Suprapubic skin (tissue), 4 donors: ENCODE data around the gene SEL1L3. TPM values are rescaled to one million over a fixed set of nuclear protein-coding genes. Genes with fewer than 3 reads are reported as not detected.
"Not testable (repeated sequence)": the region's sequence is repeated elsewhere in the genome, so short reads cannot be mapped to it uniquely, and the experiment has no call there.

ENCODE experiments used
- DNase-seq, 2 donors: peaks; one replicate each; pipeline ENCODE4 v3.0.0-alpha.2; 2019; ENCODE audit warnings: low spot score in 2 of 2
- H3K27ac ChIP-seq: fragments of 200-600 bp; sonication (generic); one replicate; pipeline ENCODE4 v1.5.1; 2019
- H3K27me3 ChIP-seq: fragments of 200-600 bp; sonication (generic); one replicate; pipeline ENCODE4 v1.5.1; 2019
- H3K36me3 ChIP-seq: fragments of 200-600 bp; sonication (generic); one replicate; pipeline ENCODE4 v1.5.1; 2019
- H3K4me1 ChIP-seq: fragments of 200-600 bp; sonication (generic); one replicate; pipeline ENCODE4 v1.5.1; 2019
- H3K4me3 ChIP-seq: fragments of 200-600 bp; sonication (generic); one replicate; pipeline ENCODE4 v1.5.1; 2019; ENCODE audit warnings: mild to moderate bottlenecking
- H3K9me3 ChIP-seq: fragments of 200-600 bp; sonication (generic); one replicate; pipeline ENCODE4 v1.5.1; 2019
- EP300 ChIP-seq: sonication (generic); formaldehyde crosslinking; IDR thresholded peaks from one replicate; pipeline ENCODE4 v1.6.1; 2017; ENCODE audit warnings: antibody characterized with exemption
- POLR2A ChIP-seq, 2 donors: fragments of 450-650 bp; IDR thresholded peaks; one replicate each; pipeline ENCODE4 v1.6.1; 2017; ENCODE audit warnings: antibody characterized with exemption in 2 of 2, mild to moderate bottlenecking in 2 of 2, moderate library complexity in 2 of 2
- POLR2AphosphoS5 ChIP-seq, 3 donors: sonication (generic); formaldehyde crosslinking; IDR thresholded peaks; one replicate each; pipeline ENCODE4 v1.6.1; 2017; ENCODE audit warnings: antibody characterized with exemption in 3 of 3
- WGBS: methylation state at CpG from one replicate; pipeline ENCODE4 v1.1.5; 2018; 5-methylcytosine and 5-hydroxymethylcytosine counted together
- total RNA-seq, 4 donors: library from RNA; depleted of rRNA; stranded (reverse); fragments of >200 nt; gene quantifications; one replicate each; pipeline ENCODE4 v1.1.0, GENCODE V29; 2016
- TF ChIP-seq, protein P1 (sequence below), 2 donors: fragments of 200-600 bp in 1 of 2; fragments of 450-650 bp in 1 of 2; sonication (generic) in 1 of 2; IDR thresholded peaks; one replicate each; pipeline ENCODE4 v1.5.1; 2016 to 2019; ENCODE audit warnings: antibody characterized with exemption in 2 of 2, mild to moderate bottlenecking in 1 of 2, moderate library complexity in 1 of 2

The SEL1L3 gene
- 10 to 100 TPM in 2 of 4 donors, 1 to 10 TPM in 2; 5.5 to 16.0 (median 12.3) TPM for total RNA-seq

- WGBS = 1% methylated on average over 41 of the region's 115 CpGs
- Histone ChIP-seq H3K36me3 (no peaks in the 10 kb centered on the region), H3K27me3 (no peaks in the 10 kb centered on the region), H3K4me1 (peaks cover 26% of the 10 kb centered on the region), H3K27ac (no peak within 1 kb of the TSS), H3K4me3 (peak within 1 kb of the TSS; percentile 87), H3K9me3 (no peaks in the 10 kb centered on the region)
- TF ChIP-seq POLR2AphosphoS5 (IDR thresholded peaks at IDR 0.05) (no peak), POLR2A (IDR thresholded peaks at IDR 0.05) (no peak), EP300 (no peak)
- TF ChIP-seq, protein P1, sequence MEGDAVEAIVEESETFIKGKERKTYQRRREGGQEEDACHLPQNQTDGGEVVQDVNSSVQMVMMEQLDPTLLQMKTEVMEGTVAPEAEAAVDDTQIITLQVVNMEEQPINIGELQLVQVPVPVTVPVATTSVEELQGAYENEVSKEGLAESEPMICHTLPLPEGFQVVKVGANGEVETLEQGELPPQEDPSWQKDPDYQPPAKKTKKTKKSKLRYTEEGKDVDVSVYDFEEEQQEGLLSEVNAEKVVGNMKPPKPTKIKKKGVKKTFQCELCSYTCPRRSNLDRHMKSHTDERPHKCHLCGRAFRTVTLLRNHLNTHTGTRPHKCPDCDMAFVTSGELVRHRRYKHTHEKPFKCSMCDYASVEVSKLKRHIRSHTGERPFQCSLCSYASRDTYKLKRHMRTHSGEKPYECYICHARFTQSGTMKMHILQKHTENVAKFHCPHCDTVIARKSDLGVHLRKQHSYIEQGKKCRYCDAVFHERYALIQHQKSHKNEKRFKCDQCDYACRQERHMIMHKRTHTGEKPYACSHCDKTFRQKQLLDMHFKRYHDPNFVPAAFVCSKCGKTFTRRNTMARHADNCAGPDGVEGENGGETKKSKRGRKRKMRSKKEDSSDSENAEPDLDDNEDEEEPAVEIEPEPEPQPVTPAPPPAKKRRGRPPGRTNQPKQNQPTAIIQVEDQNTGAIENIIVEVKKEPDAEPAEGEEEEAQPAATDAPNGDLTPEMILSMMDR (IDR thresholded peaks at IDR 0.05) = no peak
- no peak for DNase-seq
These were observed at the start of gene SEL1L3 for GRCh38 chr4:25862411-25863346. TSS of gene SEL1L3 (minus strand) at chr4:25862988. CDS start at chr4:25862836, 152 bp downstream.

DNA sequence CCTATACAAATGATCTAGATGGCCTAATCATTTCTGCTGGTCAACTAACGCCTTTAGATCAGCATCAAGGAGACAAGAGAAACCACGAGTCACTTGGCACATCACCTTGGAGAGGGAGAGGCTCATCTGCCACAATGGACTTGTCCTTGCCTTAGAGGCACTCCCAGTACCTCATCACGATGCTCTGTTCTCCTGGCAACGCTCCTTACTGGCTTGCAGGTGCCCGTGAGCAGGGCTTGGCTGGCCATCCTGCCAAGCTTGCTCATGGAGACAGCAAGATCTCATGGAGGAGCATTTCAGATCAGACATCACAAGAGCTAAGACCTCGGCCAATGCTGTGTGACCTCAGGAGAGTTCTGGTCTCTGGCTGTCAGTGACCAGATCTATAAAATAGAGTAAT lies 48.6 kb upstream of the SEL1L3 start:
- TF ChIP-seq POLR2AphosphoS5 (IDR thresholded peaks at IDR 0.05) (no peak), POLR2A (IDR thresholded peaks at IDR 0.05) (no peak), EP300 (no peak)
- TF ChIP-seq, protein P1 (IDR thresholded peaks at IDR 0.05) = no peak
- H3K27ac ChIP-seq = no peak overlapping the region
- 77% methylated on average over 5 of the region's 6 CpGs for WGBS
- peaks cover 23% of the 10 kb centered on the region for H3K4me1 ChIP-seq
- DNase-seq = no peak
- H3K9me3 ChIP-seq = no peaks in the 10 kb centered on the region
- H3K27me3 ChIP-seq = no peaks in the 10 kb centered on the region
- H3K4me3 ChIP-seq = no peak overlapping the region
- H3K36me3 ChIP-seq = no peaks in the 10 kb centered on the region

DNA sequence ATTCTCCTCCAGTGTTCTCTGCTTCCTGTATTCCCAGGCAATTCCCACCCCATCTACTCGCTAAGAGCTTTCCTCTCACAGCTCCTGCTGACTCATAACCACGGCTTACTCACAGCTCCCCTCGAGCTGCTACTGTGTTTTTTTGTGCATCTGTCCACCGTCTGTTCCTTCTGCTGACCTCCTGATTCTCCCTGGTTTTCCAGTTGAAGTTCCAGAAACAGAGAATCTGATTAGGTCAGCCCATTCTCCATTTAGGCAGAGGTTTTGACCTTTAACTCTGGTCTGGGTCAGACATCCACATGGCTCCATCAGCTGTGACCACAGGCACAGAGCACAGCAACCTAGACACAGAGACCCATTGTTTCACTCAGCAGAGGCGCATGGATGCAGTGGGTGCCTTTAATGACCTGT lies 45.7 kb upstream of the SEL1L3 start:
- H3K27ac ChIP-seq = no peak overlapping the region
- H3K4me1 ChIP-seq = peaks cover 6% of the 10 kb centered on the region
- H3K9me3 ChIP-seq = no peaks in the 10 kb centered on the region
- H3K4me3 ChIP-seq = no peak overlapping the region
- H3K27me3 ChIP-seq = no peaks in the 10 kb centered on the region
- DNase-seq = no peak
- 41% methylated on average over 5 of the region's 5 CpGs for WGBS
- H3K36me3 ChIP-seq = no peaks in the 10 kb centered on the region
- no peak for TF ChIP-seq POLR2A (IDR thresholded peaks at IDR 0.05)
- TF ChIP-seq EP300 = no peak
- TF ChIP-seq, protein P1 (IDR thresholded peaks at IDR 0.05) = no peak
- TF ChIP-seq POLR2AphosphoS5 (IDR thresholded peaks at IDR 0.05) = no peak

DNA sequence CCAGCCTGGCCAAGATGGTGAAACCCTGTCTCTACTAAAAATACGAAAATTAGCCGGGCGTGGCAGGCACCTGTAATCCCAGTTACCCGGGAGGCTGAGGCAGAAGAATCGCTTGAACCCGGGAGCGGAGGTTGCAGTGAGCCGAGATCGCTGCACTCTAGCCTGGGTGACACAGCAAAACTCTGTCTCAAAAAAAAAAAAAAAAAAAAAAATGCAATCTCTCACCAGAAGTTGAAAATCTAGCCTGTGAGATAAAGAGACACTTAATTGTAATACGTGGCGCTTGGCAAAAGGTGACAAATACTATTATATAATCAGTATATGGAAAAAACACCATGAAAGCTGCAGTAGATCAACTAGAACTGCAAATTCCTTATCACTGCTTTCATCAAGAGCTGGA lies 43.3 kb upstream of the SEL1L3 start:
- H3K27me3 ChIP-seq, H3K27ac ChIP-seq, H3K4me1 ChIP-seq, DNase-seq, H3K9me3 ChIP-seq, H3K36me3 ChIP-seq, H3K4me3 ChIP-seq: not testable (repeated sequence)
- 95% methylated on average over 11 of the region's 11 CpGs for WGBS

DNA sequence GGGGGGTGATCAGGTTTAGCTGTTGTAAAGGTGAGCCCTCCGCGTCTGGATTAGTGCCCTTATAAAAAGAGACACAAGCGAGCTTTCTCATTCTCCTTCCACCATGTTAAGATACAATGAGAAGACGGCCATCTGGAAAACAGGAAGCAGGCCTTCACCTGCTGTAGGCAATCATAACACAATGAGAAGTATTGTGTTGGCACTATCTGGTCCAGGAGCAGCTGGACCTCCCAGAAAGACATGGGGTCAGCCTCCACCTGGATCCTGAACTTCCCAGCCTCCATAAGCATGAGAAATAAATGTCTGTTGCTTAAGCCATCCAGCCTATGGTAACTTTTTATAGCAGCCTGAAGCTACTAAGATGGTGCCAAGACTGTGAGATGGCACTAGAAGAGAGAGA lies 42.6 kb upstream of the SEL1L3 start:
- Histone ChIP-seq H3K4me1 (no peaks in the 10 kb centered on the region), H3K36me3 (no peaks in the 10 kb centered on the region), H3K4me3 (no peak overlapping the region), H3K27ac (no peak overlapping the region), H3K9me3 (no peaks in the 10 kb centered on the region), H3K27me3 (no peaks in the 10 kb centered on the region)
- 98% methylated on average over 4 of the region's 4 CpGs for WGBS
- no peak for DNase-seq
- TF ChIP-seq POLR2AphosphoS5 (IDR thresholded peaks at IDR 0.05) (no peak), EP300 (no peak), POLR2A (IDR thresholded peaks at IDR 0.05) (no peak)
- TF ChIP-seq, protein P1 (IDR thresholded peaks at IDR 0.05) = no peak
